Measurements from ENCODE around the gene LUC7L2. TPM values are rescaled to one million over a fixed set of nuclear protein-coding genes. Genes with fewer than 3 reads are reported as not detected.
"Not testable (repeated sequence)": the region's sequence is repeated elsewhere in the genome, so short reads cannot be mapped to it uniquely, and the experiment has no call there.

Gene LUC7L2
- total RNA-seq, 1 experiment from 2014 or later = 86.4 TPM

- peak; percentile 32 for DNase-seq (ENCODE audit: low read depth)
Observed at GRCh38 chr7:139355320-139355719, 4.4 kb upstream of the LUC7L2 start.

GRCh38 chr7:139357729-139358506 is 1.8 kb upstream of the LUC7L2 start:
- DNase-seq (ENCODE audit: low read depth) = not testable (repeated sequence)

- DNase-seq (ENCODE audit: low read depth) = peak; percentile 17
Observed at GRCh38 chr7:139358541-139359365, 941 bp upstream of the LUC7L2 start.

GRCh38 chr7:139360210-139360947 is 685 bp downstream of the LUC7L2 start:
- peak; percentile 93 for DNase-seq (ENCODE audit: low read depth)

- no peak for DNase-seq (ENCODE audit: low read depth)
Observed at GRCh38 chr7:139360948-139361307, 1.2 kb downstream of the LUC7L2 start.

GRCh38 chr7:139361523-139361922 is 1.8 kb downstream of the LUC7L2 start:
- DNase-seq (ENCODE audit: low read depth) = no peak

- peak; percentile 19 for DNase-seq (ENCODE audit: low read depth)
Observed at GRCh38 chr7:139362302-139362701, 2.6 kb downstream of the LUC7L2 start.

- DNase-seq (ENCODE audit: low read depth) = no peak
Observed at GRCh38 chr7:139362981-139363380, 3.3 kb downstream of the LUC7L2 start.

GRCh38 chr7:139365336-139365735 is 5.6 kb downstream of the LUC7L2 start:
- DNase-seq (ENCODE audit: low read depth) = no peak

GRCh38 chr7:139366400-139366799 is 6.7 kb downstream of the LUC7L2 start:
- no peak for DNase-seq (ENCODE audit: low read depth)

- no peak for DNase-seq (ENCODE audit: low read depth)
Observed at GRCh38 chr7:139367438-139368155, 7.9 kb downstream of the LUC7L2 start.

GRCh38 chr7:139370301-139370942 is 10.7 kb downstream of the LUC7L2 start:
- no peak for DNase-seq (ENCODE audit: low read depth)

GRCh38 chr7:139370943-139371313 is 11.2 kb downstream of the LUC7L2 start:
- DNase-seq (ENCODE audit: low read depth) = no peak

GRCh38 chr7:139374246-139374645 is 14.6 kb downstream of the LUC7L2 start:
- DNase-seq (ENCODE audit: low read depth) = no peak

- no peak for DNase-seq (ENCODE audit: low read depth)
Observed at GRCh38 chr7:139382439-139382838, 22.7 kb downstream of the LUC7L2 start.

GRCh38 chr7:139384611-139385010 is 24.9 kb downstream of the LUC7L2 start:
- no peak for DNase-seq (ENCODE audit: low read depth)

GRCh38 chr7:139387594-139387993 is 27.9 kb downstream of the LUC7L2 start:
- no peak for DNase-seq (ENCODE audit: low read depth)

- no peak for DNase-seq (ENCODE audit: low read depth)
Observed at GRCh38 chr7:139389091-139389490, 29.4 kb downstream of the LUC7L2 start.

GRCh38 chr7:139389774-139390173 is 30.1 kb downstream of the LUC7L2 start:
- no peak for DNase-seq (ENCODE audit: low read depth)

GRCh38 chr7:139393621-139394211 is 34.0 kb downstream of the LUC7L2 start:
- DNase-seq (ENCODE audit: low read depth) = peak; percentile 4

GRCh38 chr7:139394540-139394939 is 34.8 kb downstream of the LUC7L2 start:
- DNase-seq (ENCODE audit: low read depth) = no peak

Measured in LHCN-M2 (cell line).